Astrocyte (in vitro differentiated cells and primary cell): ENCODE data around the gene TTC23.

ENCODE experiments used
- EZH2 ChIP-seq: IDR thresholded peaks from 2 replicates; pipeline ENCODE4 v1.6.1; 2012; ENCODE audit warnings: mild to moderate bottlenecking, low read length, inconsistent platforms; ENCODE audit not compliant: insufficient read depth
- TF ChIP-seq, protein P1 (sequence below): IDR thresholded peaks from 2 replicates; pipeline ENCODE4 v1.5.1; 2011; ENCODE audit warnings: low read depth, mild to moderate bottlenecking, inconsistent platforms, low read length, moderate library complexity; ENCODE audit not compliant: insufficient read depth

DNA sequence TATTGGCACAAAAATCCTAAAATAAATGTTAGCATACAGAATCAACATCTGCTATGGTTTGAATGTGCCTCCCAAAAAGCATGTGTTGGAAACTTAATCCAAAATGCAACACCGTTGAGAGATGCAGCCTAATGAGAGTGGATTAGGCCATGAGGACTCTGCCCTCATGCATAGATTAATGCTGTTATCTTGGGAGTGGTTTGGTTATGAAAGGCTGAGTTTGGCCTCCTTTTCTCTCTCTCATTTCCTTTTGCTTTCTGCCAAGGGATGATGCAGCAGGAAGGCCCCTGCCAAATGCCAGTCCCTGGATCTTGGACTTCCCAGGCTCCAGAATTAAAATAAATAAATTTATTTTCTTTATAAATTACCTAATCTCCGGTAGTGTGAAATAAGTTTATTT, 95.1 kb downstream of the TTC23 start:
- TF ChIP-seq, protein P1, sequence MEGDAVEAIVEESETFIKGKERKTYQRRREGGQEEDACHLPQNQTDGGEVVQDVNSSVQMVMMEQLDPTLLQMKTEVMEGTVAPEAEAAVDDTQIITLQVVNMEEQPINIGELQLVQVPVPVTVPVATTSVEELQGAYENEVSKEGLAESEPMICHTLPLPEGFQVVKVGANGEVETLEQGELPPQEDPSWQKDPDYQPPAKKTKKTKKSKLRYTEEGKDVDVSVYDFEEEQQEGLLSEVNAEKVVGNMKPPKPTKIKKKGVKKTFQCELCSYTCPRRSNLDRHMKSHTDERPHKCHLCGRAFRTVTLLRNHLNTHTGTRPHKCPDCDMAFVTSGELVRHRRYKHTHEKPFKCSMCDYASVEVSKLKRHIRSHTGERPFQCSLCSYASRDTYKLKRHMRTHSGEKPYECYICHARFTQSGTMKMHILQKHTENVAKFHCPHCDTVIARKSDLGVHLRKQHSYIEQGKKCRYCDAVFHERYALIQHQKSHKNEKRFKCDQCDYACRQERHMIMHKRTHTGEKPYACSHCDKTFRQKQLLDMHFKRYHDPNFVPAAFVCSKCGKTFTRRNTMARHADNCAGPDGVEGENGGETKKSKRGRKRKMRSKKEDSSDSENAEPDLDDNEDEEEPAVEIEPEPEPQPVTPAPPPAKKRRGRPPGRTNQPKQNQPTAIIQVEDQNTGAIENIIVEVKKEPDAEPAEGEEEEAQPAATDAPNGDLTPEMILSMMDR: no peak
- TF ChIP-seq EZH2: no peak
